Myocyte (in vitro differentiated cells): ENCODE results near the gene CTXN2. TPM values are rescaled to one million over a fixed set of nuclear protein-coding genes. Genes with fewer than 3 reads are reported as not detected.
A peak's percentile ranks its signal among the peaks of the same experiment; 100 is the strongest.

Source experiments
- DNase-seq: peaks from one replicate; pipeline ENCODE4 v3.0.0-alpha.2; 2012; ENCODE audit warnings: low read depth
- total RNA-seq: library from RNA; depleted of rRNA; stranded (reverse); fragments of >200 nt; gene quantifications from 2 replicates; pipeline ENCODE4 v1.2.3, GENCODE V29; 2014

The CTXN2 gene
- total RNA-seq, 1 donor from 2014 or later, result not detected

DNA sequence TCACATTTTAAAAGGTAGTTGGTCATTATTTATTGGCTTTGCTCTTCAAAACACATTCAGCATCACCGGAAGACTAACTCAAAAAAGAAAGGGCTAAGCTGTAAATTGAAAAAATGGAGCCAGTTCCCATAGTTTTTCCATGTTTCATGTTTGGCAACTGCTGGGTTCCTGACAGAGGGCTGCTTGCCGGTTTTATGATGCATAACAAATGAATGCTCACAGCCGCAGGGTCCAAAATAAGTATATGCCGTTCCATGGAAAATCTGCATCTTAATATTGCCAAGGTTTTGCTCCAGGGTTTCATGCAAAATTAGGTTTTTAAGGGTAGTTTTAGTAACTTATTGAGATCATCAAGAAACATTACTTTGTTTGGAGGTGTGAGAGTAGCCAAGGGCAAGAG, 30.4 kb downstream of the CTXN2 start:
- DNase-seq, result no peak

DNA sequence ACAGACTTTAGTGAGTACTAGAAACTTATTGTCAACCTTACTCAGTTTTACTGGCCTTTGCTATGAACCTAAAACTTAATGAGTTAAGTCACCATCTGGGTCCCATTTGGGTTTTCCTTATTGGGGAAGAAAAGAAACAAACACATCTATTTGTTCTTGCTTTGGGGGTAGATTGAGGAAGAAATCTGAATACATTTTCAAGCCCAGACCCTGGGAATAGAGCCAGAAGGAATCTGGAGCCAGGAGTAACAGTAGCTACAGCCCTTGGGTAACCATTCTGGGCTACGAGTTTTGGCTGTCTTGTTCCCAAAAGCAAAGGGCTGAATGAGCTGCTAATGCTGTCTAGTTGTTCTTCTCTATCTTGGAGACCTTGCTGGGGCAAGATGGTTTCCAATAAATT, 31.2 kb downstream of the CTXN2 start:
- no peak for DNase-seq

DNA sequence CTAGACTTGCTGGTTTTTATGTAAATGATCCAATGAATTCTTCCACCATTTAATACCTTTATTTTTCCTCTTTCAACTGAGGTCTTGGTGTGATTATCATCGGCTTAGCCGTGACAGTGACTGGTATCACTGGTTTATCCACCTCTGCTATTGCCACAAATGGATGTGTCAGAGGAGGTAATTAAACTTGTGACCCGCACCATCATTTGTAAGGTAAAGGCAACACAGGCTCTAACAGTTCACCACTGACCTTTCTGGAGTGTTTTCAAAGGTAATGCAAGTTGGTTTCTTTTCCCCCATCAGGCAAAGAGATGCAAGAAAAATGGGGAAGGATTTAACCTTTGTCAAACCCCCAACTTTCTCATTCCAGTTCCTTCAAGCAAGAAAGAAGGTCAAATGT, 34.3 kb downstream of the CTXN2 start:
- no peak for DNase-seq

GRCh38 chr15:48230498-48230897, 39.0 kb downstream of the CTXN2 start:
- no peak for DNase-seq

- DNase-seq, result no peak
These were observed 41.8 kb downstream of the CTXN2 start for GRCh38 chr15:48233246-48233645.

DNA sequence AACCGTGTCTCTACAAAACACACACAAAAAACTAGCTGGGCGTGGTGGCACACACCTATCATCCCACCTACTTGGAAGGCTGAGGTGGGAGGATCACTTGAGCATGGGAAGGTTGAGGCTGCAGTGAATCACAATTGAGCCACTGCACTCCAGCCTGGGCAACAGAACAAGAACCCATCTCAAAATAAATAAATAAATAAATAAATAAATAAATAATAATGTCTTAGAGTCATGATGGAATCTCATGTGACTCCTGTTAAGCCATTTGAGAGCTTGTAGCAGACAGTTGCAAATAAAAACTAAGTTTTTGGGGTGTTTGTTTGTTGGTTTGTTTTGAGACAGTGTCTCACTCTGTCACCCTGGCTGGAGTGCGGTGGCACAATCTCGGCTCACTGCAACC, 47.9 kb downstream of the CTXN2 start:
- DNase-seq, result no peak

GRCh38 chr15:48242015-48242414, 50.5 kb downstream of the CTXN2 start:
- DNase-seq, result no peak

DNA sequence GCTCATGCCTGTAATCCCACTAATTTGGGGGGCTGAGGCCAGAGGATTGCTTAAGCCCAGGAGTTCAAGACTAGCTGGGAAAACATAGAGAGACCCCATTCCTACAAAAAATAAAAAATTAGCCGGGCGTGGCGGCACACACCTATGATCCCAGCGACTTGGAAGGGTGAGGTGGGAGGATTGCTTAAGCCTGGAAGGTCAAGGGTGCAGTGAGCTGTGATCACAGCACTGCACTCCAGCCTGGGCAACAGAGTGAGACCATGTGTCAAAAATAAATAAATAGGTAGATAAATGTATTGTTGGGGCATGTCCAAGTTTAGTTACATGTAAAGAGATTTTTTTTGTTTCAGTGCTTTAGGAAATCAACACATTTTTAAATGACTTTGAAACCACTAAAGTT, 51.1 kb downstream of the CTXN2 start:
- DNase-seq, result no peak

- DNase-seq, result no peak
These were observed 53.5 kb downstream of the CTXN2 start for GRCh38 chr15:48244921-48245320.

GRCh38 chr15:48248414-48248813, 56.9 kb downstream of the CTXN2 start:
- no peak for DNase-seq

- peak; percentile 73 for DNase-seq
These were observed 59.2 kb downstream of the CTXN2 start for GRCh38 chr15:48250640-48251076.

DNA sequence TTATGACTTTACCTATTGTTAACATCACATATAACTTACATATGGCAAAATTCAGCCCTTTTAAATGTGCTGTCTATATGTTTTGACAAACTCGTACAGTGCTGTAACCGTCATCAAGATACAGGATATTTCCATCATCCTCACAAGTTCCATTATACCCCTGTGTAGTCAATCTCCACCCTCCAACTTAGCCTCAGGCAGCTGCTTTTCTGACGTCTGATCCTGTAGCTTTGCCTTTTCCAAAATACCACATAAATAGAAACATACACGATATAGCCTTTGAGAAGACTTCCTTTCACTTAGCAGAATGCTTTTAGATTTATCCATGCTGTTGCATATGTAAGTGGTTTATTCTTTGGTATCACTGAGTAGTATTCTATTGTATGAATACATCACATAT, 61.7 kb downstream of the CTXN2 start:
- no peak for DNase-seq

Other genes starting within 250 kb of the CTXN2 start
- not detected in 2 replicates for gene SLC24A5, start 70.7 kb upstream of the CTXN2 start, total RNA-seq
- 9.1 and 15.6 TPM in 2 replicates for gene MYEF2, start 13.4 kb upstream of the CTXN2 start, total RNA-seq
- gene SLC12A1, start 14.6 kb downstream of the CTXN2 start, total RNA-seq, result not detected in 2 replicates
- 80.9 and 88.0 TPM in 2 replicates for gene DUT, start 139.8 kb downstream of the CTXN2 start, total RNA-seq